ENCODE measurements around the gene IL1RAP. TPM values are rescaled to one million over a fixed set of nuclear protein-coding genes. Genes with fewer than 3 reads are reported as not detected.

The IL1RAP gene, protein sequence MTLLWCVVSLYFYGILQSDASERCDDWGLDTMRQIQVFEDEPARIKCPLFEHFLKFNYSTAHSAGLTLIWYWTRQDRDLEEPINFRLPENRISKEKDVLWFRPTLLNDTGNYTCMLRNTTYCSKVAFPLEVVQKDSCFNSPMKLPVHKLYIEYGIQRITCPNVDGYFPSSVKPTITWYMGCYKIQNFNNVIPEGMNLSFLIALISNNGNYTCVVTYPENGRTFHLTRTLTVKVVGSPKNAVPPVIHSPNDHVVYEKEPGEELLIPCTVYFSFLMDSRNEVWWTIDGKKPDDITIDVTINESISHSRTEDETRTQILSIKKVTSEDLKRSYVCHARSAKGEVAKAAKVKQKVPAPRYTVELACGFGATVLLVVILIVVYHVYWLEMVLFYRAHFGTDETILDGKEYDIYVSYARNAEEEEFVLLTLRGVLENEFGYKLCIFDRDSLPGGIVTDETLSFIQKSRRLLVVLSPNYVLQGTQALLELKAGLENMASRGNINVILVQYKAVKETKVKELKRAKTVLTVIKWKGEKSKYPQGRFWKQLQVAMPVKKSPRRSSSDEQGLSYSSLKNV
- total RNA-seq: 2.8 and 3.0 TPM in 2 replicates

DNA sequence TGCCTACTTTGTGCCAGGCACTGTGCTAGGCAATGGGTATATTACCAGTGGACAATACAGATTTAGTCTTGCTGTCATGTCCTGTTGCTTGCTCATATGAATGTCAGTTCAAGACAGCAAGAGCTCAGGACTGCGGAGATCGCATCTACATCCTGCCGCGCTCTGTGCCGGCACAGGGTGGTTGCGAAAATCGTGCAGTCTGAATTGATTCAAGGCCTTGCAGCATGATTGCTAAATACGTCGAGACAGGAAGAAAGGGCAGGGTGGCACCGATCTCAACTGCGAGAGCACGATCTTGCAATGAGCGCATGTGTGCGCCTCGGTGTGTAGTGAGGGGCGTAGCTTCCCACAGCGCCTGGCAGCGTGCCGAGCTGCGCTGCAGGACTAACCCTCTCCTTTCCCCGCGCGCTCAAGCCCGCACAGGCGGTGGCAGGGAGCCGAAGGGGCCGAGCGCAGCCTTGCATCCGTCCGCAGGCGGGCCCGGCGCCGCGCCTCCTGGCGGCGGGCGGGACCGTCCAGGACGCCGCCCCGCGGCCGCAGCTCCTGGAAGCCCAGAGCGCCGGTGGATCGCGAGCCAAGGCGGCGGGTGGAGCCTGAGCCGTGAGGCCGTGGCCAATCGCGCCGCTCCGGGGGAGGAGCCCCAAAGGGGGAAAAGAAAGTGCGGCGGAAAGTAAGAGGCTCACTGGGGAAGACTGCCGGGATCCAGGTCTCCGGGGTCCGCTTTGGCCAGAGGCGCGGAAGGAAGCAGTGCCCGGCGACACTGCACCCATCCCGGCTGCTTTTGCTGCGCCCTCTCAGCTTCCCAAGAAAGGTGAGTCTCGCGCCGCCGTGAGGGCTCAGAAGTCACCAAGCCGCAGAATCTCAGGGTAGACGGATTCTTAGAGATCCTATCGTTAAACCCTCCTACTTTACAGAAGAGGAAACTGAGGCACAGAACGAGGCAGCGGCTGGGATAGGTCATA, at the start of gene IL1RAP:
IL1RAP (plus strand) TSS at position 677 of the 962 bp plus-strand sequence. CDS start 50,205 bp downstream, outside the sequence.

Other genes with a start within 250 kb of the IL1RAP start
- gene CLDN1, start 191.6 kb upstream of the IL1RAP start, total RNA-seq: under 0.01 and 0.22 TPM in 2 replicates
- gene CLDN16, start 125.9 kb upstream of the IL1RAP start, total RNA-seq: under 0.01 TPM in 1 of 2 replicates, not detected in the other
- not detected in 2 replicates for gene TMEM207, start 64.2 kb upstream of the IL1RAP start, total RNA-seq